Upper lobe of left lung (tissue), 4 donors: ENCODE data around the gene HVCN1.

Experiments used
- POLR2A ChIP-seq, 4 donors: fragments of 450-650 bp; IDR thresholded peaks; one replicate each; pipeline ENCODE4 v1.5.1; 2016 to 2017; ENCODE audit warnings: antibody characterized with exemption in 4 of 4, mild to moderate bottlenecking in 2 of 4
- POLR2AphosphoS5 ChIP-seq, 2 donors: sonication (generic); formaldehyde crosslinking; IDR thresholded peaks; one replicate each; pipeline ENCODE4 v1.5.1; 2017; ENCODE audit warnings: antibody characterized with exemption in 2 of 2
- TF ChIP-seq, protein P1 (sequence below), 6 experiments: fragments of 450-650 bp in 4 of 6; fragments of 200-600 bp in 2 of 6; sonication (generic) in 2 of 6; IDR thresholded peaks; one replicate each; pipeline ENCODE4 v1.5.1; 2016 to 2019; ENCODE audit warnings: antibody characterized with exemption in 6 of 6

- TF ChIP-seq, protein P1, sequence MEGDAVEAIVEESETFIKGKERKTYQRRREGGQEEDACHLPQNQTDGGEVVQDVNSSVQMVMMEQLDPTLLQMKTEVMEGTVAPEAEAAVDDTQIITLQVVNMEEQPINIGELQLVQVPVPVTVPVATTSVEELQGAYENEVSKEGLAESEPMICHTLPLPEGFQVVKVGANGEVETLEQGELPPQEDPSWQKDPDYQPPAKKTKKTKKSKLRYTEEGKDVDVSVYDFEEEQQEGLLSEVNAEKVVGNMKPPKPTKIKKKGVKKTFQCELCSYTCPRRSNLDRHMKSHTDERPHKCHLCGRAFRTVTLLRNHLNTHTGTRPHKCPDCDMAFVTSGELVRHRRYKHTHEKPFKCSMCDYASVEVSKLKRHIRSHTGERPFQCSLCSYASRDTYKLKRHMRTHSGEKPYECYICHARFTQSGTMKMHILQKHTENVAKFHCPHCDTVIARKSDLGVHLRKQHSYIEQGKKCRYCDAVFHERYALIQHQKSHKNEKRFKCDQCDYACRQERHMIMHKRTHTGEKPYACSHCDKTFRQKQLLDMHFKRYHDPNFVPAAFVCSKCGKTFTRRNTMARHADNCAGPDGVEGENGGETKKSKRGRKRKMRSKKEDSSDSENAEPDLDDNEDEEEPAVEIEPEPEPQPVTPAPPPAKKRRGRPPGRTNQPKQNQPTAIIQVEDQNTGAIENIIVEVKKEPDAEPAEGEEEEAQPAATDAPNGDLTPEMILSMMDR (IDR thresholded peaks at IDR 0.05): no peak
- TF ChIP-seq POLR2A (IDR thresholded peaks at IDR 0.05) (no peak), POLR2AphosphoS5 (IDR thresholded peaks at IDR 0.05) (no peak)
Measured at GRCh38 chr12:110677982-110678381, 10.9 kb downstream of the HVCN1 start.
